Measurements from ENCODE around the gene CCL11.
"Not testable (repeated sequence)": the region's sequence is repeated elsewhere in the genome, so short reads cannot be mapped to it uniquely, and the experiment has no call there.

Gene CCL11

DNA sequence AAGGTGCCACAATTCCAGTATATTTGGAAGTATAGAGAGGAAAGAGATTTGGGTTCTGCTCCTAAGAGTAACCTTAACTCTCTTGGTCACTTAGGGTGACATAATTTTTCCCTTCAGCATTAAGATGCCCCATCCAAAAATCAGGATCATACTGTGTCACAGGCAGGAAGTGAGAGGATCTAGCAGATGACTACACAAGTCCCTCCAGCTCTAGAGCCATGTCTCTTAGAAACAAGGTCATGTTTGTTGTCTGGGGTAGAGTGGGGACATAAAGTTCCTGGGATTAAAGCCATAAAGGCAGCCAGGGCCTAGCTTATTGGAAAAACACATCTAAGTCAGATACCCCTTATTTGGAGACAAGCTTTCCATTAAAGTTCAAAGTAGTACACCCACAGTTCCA, 36.4 kb downstream of the CCL11 start:
- Histone ChIP-seq H3K27ac (ENCODE audit: low read depth, low read length) (no peak overlapping the region), H3K36me3 (ENCODE audit: control insufficient read depth in 1 of 2, insufficient read depth in 2 of 2, low read length in 2 of 2) (no peaks in the 10 kb centered on the region), H3K27me3 (ENCODE audit: control insufficient read depth in 1 of 2, insufficient read depth in 2 of 2, low read length in 2 of 2) (no peaks in the 10 kb centered on the region), H3K9me3 (ENCODE audit: control insufficient read depth in 1 of 2, low read length in 2 of 2) (no peaks in the 10 kb centered on the region), H3K4me1 (ENCODE audit: control insufficient read depth in 1 of 2, insufficient read depth in 2 of 2, low read length in 2 of 2) (no peaks in the 10 kb centered on the region), H3K9ac (ENCODE audit: low read depth in 1 of 2, low read length in 2 of 2) (no peak overlapping the region), H3K4me3 (ENCODE audit: low read depth in 1 of 2, low read length in 2 of 2) (no peak overlapping the region)

GRCh38 chr17:34327580-34327979, 42.0 kb downstream of the CCL11 start:
- not testable (repeated sequence) for H3K9ac ChIP-seq (ENCODE audit: low read depth in 1 of 2, low read length in 2 of 2); H3K4me3 ChIP-seq (ENCODE audit: low read depth in 1 of 2, low read length in 2 of 2); H3K9me3 ChIP-seq (ENCODE audit: control insufficient read depth in 1 of 2, low read length in 2 of 2); H3K36me3 ChIP-seq (ENCODE audit: control insufficient read depth in 1 of 2, insufficient read depth in 2 of 2, low read length in 2 of 2); H3K27ac ChIP-seq (ENCODE audit: low read depth, low read length); H3K4me1 ChIP-seq (ENCODE audit: control insufficient read depth in 1 of 2, insufficient read depth in 2 of 2, low read length in 2 of 2); H3K27me3 ChIP-seq (ENCODE audit: control insufficient read depth in 1 of 2, insufficient read depth in 2 of 2, low read length in 2 of 2)

DNA sequence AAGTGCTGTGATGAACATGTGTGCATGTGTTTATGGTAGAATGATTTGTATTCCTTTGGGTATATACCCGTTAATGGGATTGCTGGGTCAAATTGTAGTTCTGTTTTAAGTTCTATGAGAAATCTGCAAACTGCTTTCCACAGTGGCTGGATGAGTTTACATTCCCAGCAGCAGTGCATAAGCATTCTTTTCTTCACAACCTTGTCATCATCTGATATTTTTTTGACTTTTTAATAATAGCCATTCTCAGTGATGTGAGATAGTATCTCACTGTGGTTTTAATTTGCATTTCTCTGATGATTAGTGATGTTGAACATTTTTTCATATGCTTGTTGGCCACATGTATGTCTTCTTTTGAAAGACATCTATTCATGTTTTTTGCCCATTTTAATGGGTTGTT, 52.2 kb downstream of the CCL11 start:
- no peak overlapping the region for H3K4me3 ChIP-seq (ENCODE audit: low read depth in 1 of 2, low read length in 2 of 2)
- no peaks in the 10 kb centered on the region for H3K36me3 ChIP-seq (ENCODE audit: control insufficient read depth in 1 of 2, insufficient read depth in 2 of 2, low read length in 2 of 2)
- H3K9me3 ChIP-seq (ENCODE audit: control insufficient read depth in 1 of 2, low read length in 2 of 2), result no peaks in the 10 kb centered on the region
- no peaks in the 10 kb centered on the region for H3K27me3 ChIP-seq (ENCODE audit: control insufficient read depth in 1 of 2, insufficient read depth in 2 of 2, low read length in 2 of 2)
- no peak overlapping the region for H3K27ac ChIP-seq (ENCODE audit: low read depth, low read length)
- H3K9ac ChIP-seq (ENCODE audit: low read depth in 1 of 2, low read length in 2 of 2), result no peak overlapping the region
- H3K4me1 ChIP-seq (ENCODE audit: control insufficient read depth in 1 of 2, insufficient read depth in 2 of 2, low read length in 2 of 2), result no peaks in the 10 kb centered on the region

Data from duodenal mucosa (tissue), 2 donors.